Erythroblast (primary cell): ENCODE measurements around the gene SFSWAP.
A peak's percentile ranks its signal among the peaks of the same experiment; 100 is the strongest.

ENCODE experiments used
- DNase-seq, 2 experiments: peaks; one replicate each; lab custom pipeline; 2025; lab: John Stamatoyannopoulos, UW
- GATA1 ChIP-seq: IDR thresholded peaks from 2 replicates; pipeline ENCODE4 v1.6.1; 2011; ENCODE audit warnings: low read depth, mild to moderate bottlenecking, control low read depth, low read length, moderate library complexity
- POLR2A ChIP-seq: IDR thresholded peaks from 2 replicates; pipeline ENCODE4 v1.6.1; 2011; ENCODE audit warnings: mild to moderate bottlenecking, low read length

SFSWAP gene

GRCh38 chr12:131830914-131831571 is 120.2 kb downstream of the SFSWAP start:
- no peak for TF ChIP-seq POLR2A
- TF ChIP-seq GATA1, result no peak
- no peak for DNase-seq

GRCh38 chr12:131831635-131832041 is 120.7 kb downstream of the SFSWAP start:
- TF ChIP-seq POLR2A (no peak), GATA1 (no peak)

GRCh38 chr12:131832321-131833231 is 121.7 kb downstream of the SFSWAP start:
- no peak for DNase-seq
- TF ChIP-seq GATA1, result no peak
- TF ChIP-seq POLR2A, result no peak

More at GRCh38 chr12:131831635-131832041, 120.7 kb downstream of the SFSWAP start:
- DNase-seq, result no peak

DNA sequence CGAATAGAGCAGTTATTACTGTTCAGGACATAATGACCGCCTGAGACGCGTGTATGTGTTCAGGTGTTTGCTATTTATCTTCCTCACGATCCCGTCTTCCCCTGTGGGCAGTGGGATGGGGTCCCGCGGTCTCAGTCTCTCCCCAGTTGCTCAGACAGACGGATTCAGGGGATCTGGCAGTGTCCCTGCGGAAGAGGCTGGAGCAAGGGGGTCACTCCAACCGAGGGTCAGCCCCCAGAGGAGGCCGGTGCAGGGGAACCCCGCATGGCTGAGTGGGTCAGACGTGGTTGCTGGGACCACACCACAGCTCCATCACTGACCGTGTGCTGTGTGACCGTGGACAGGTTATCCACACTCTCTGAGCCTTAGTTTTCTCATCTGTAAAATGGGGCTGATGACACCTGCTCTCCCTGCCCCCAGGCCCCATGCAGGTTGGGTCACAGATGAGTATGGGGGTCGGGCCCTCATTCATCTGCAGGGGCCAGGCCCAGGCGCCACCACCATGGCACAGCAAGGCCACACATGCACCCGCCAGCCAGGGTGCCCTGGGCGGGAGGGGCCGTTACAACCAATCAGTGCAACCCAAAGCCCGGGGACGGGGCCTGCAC is 122.5 kb downstream of the SFSWAP start:
- DNase-seq, result no peak
- TF ChIP-seq POLR2A (no peak), GATA1 (no peak)

DNA sequence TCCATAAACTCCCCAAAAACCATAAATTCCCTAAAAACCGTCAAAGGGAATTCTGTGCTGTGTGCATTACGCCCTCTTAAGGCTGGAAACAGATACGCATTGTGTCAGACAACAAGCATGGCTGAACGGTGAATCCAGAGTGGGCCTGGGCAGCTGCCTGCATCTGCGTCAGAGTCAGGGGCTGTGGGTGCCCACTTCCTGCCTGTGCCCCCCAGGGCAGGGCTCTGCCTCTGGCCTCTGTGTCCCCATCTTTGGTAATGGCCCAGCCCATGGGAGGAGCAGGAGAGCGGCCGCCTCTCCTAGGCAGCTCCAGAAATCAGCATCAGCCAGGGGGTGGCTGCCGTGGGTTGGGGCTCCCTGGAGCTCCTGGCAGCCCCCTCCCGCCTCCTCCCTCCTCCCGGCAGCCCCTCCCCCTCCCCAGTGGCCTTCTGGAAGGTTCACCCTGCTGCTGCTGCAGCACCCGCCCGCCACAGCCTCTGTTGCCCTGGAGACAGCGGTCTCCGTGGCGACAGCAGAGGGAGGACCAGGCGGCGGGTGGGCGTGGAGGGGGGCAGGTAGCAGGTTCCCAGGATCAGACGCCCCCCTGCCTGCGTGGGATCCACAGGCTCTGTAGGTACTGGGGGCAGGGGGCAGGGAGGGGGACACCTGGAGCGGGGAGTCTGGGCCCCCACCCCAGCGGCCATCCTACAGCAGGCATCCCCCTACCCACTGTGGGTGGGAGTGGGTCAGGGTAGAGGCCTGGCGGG is 123.2 kb downstream of the SFSWAP start:
- DNase-seq, result peak in 1 of 2 experiments; percentile 12
- TF ChIP-seq POLR2A, result no peak

- no peak for DNase-seq
- TF ChIP-seq POLR2A (no peak), GATA1 (no peak)
These were observed 124.1 kb downstream of the SFSWAP start for GRCh38 chr12:131834798-131835615.

- no peak for DNase-seq
- TF ChIP-seq POLR2A, result no peak
- TF ChIP-seq GATA1, result no peak
These were observed 124.8 kb downstream of the SFSWAP start for GRCh38 chr12:131835616-131836171.

DNA sequence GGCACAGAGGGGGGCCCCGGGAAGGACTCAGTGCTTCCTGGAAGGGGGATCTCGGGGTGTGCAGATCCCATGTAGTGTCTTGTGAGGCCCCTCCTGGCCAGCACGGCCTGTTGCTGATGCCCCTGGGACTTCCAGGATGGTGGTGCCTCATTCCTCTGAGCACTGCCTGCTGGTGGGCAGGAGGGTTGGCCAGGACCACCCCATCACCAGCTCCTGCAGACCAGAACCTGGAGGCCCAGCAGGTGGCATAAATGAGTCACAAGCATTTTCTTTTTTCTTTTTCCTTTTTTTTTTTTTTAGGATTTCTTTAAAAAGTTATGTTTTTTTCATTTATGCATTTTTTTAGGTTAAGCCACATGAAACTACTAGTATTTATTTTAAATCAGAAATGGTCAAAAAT is 125.3 kb downstream of the SFSWAP start:
- peak in 1 of 2 experiments; percentile 43 for DNase-seq
- TF ChIP-seq POLR2A (no peak), GATA1 (no peak)

DNA sequence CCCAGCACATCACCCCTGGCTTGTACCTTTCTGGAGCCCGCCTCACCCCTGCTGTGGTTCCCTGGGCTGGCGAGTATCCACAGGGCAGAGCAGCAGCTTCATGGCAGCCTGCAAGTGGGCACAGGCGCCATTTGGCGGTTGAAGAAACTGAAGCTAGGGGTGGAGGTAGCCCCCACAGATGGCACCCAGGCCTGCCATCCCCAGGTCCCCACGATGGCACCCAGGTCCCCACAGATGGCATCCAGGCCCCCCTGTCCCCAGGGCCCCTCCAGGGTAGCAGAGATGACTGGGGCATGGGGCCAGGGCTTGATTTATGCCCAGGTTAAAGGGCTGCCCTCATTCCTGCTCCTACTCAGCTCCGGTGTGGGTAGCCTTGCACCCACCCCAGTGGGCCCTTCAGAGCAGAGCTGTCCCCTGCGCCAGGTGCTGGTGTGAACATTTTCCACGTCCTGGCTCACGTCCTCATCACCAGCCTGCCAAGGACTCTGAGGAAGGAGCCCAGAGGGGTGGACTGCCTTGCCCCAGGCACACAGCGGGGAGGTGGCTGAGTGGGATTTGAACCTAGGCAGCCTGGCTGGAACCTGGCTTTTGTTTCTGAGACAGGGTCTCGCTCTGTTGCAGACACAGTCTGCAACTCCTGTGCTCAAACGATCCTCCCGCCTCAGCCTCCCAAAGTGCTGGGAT is 126.0 kb downstream of the SFSWAP start:
- TF ChIP-seq POLR2A, result no peak
- TF ChIP-seq GATA1, result no peak
- no peak for DNase-seq

GRCh38 chr12:131840643-131841416 is 129.9 kb downstream of the SFSWAP start:
- no peak for DNase-seq
- TF ChIP-seq GATA1 (no peak), POLR2A (no peak)

DNA sequence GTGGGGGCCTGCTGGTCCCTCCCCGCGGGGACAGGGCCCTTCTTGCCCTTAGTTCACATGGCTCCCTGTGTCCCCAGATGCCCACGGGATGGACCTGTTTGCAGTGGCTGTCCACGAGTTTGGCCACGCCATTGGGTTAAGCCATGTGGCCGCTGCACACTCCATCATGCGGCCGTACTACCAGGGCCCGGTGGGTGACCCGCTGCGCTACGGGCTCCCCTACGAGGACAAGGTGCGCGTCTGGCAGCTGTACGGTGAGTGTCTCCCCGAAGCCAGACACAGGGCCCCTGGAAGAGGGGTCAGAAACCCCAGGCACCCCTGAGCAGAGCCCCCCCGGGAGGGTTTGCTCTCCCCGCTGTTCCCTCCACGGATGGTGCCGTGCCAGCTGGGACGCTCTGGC is 130.7 kb downstream of the SFSWAP start:
- TF ChIP-seq POLR2A, result no peak
- no peak for TF ChIP-seq GATA1

GRCh38 chr12:131842169-131842568 is 131.3 kb downstream of the SFSWAP start:
- TF ChIP-seq POLR2A (no peak), GATA1 (no peak)
- no peak for DNase-seq

More for the DNA sequence above, 130.7 kb downstream of the SFSWAP start:
- no peak for DNase-seq
